CD14-positive monocyte (primary cell): Measurements from ENCODE around the gene SCAP. TPM values are rescaled to one million over a fixed set of nuclear protein-coding genes. Genes with fewer than 3 reads are reported as not detected.

Source experiments
- DNase-seq, 3 donors: peaks; one replicate each; pipeline ENCODE4 v3.0.0-alpha.2; 2011 to 2022
- H2AFZ ChIP-seq: 2 replicates; pipeline ENCODE4 v1.6.0; 2012; ENCODE audit warnings: mild to moderate bottlenecking, low read depth, low read length, inconsistent platforms; ENCODE audit not compliant: insufficient read depth, poor library complexity, severe bottlenecking
- H3K27ac ChIP-seq, 2 donors: 1 replicate in 1 of 2; 2 replicates in 1 of 2; pipeline ENCODE4 v1.5.1; 2012 to 2013; ENCODE audit warnings: low read length in 2 of 2, control low read depth in 1 of 2, inconsistent platforms in 1 of 2, low read depth in 1 of 2, mild to moderate bottlenecking in 1 of 2
- H3K27me3 ChIP-seq, 2 donors: one replicate each; pipeline versions ENCODE4 v1.6.0 to v1.6.1; 2011 to 2013; ENCODE audit warnings: low read length in 2 of 2; ENCODE audit not compliant: control insufficient read depth in 2 of 2, insufficient read depth in 2 of 2
- H3K36me3 ChIP-seq, 2 donors: replicated peaks in 1 of 2; 1 replicate in 1 of 2; 2 replicates in 1 of 2; pipeline versions ENCODE4 v1.5.1 to v1.6.1; 2012 to 2013; ENCODE audit warnings: low read length in 2 of 2, control low read depth in 1 of 2, inconsistent platforms in 1 of 2, mild to moderate bottlenecking in 1 of 2; ENCODE audit not compliant: insufficient read depth in 2 of 2, control insufficient read depth in 1 of 2
- H3K4me1 ChIP-seq, 2 donors: 1 replicate in 1 of 2; 2 replicates in 1 of 2; pipeline versions ENCODE4 v1.5.1 to v1.6.1; 2012 to 2013; ENCODE audit warnings: low read length in 2 of 2, control low read depth in 1 of 2, inconsistent platforms in 1 of 2, mild to moderate bottlenecking in 1 of 2, moderate library complexity in 1 of 2; ENCODE audit not compliant: insufficient read depth in 2 of 2, control insufficient read depth in 1 of 2
- H3K4me2 ChIP-seq: replicated peaks from 2 replicates; pipeline ENCODE3; 2012; ENCODE audit warnings: low read length, moderate library complexity, mild to moderate bottlenecking; ENCODE audit not compliant: poor library complexity, severe bottlenecking; ENCODE audit errors: extremely low read depth
- H3K4me3 ChIP-seq, 3 experiments: fragments of 200-600 bp in 1 of 3; sonication (generic) in 1 of 3; replicated peaks in 1 of 3; 1 replicate in 2 of 3; 2 replicates in 1 of 3; pipeline ENCODE4 v1.5.1; 2011 to 2013; ENCODE audit warnings: low read length in 3 of 3, mild to moderate bottlenecking in 3 of 3, control low read depth in 2 of 3, low read depth in 2 of 3, inconsistent platforms in 1 of 3, moderate library complexity in 1 of 3
- H3K79me2 ChIP-seq: 2 replicates; pipeline ENCODE4 v1.6.0; 2012; ENCODE audit warnings: mild to moderate bottlenecking, control low read depth, inconsistent platforms, low read length, moderate library complexity; ENCODE audit not compliant: insufficient read depth
- H3K9ac ChIP-seq: 2 replicates; pipeline ENCODE4 v1.6.0; 2017; ENCODE audit warnings: low read length, mild to moderate bottlenecking; ENCODE audit not compliant: insufficient read depth, poor library complexity, severe bottlenecking
- H3K9me3 ChIP-seq, 2 donors: replicated peaks in 1 of 2; 1 replicate in 1 of 2; 2 replicates in 1 of 2; pipeline versions ENCODE4 v1.5.1 to v1.6.1; 2012 to 2013; ENCODE audit warnings: low read length in 2 of 2, control low read depth in 1 of 2; ENCODE audit not compliant: control insufficient read depth in 1 of 2, insufficient read depth in 1 of 2
- H4K20me1 ChIP-seq: 2 replicates; pipeline ENCODE4 v1.6.0; 2012; ENCODE audit warnings: mild to moderate bottlenecking, low read length, control low read depth, moderate library complexity; ENCODE audit not compliant: insufficient read depth
- H3K27ac Mint-ChIP-seq, 7 donors: one replicate each; pipeline ENCODE4 v1.8.0; 2020; ENCODE audit warnings: mild to moderate bottlenecking in 7 of 7, mixed read lengths in 7 of 7, moderate library complexity in 6 of 7, inconsistent platforms in 2 of 7
- H3K27me3 Mint-ChIP-seq, 3 donors: one replicate each; pipeline ENCODE4 v1.8.0; 2021 to 2022; ENCODE audit warnings: low read depth in 3 of 3, mild to moderate bottlenecking in 3 of 3, mixed read lengths in 3 of 3, moderate library complexity in 3 of 3, inconsistent platforms in 1 of 3
- H3K36me3 Mint-ChIP-seq, 2 donors: one replicate each; pipeline ENCODE4 v1.8.0; 2020; ENCODE audit warnings: mixed read lengths in 2 of 2, inconsistent platforms in 1 of 2, mild to moderate bottlenecking in 1 of 2
- H3K4me1 Mint-ChIP-seq: one replicate; pipeline ENCODE4 v1.8.0; 2020; ENCODE audit warnings: mild to moderate bottlenecking, mixed read lengths
- H3K4me3 Mint-ChIP-seq, 2 donors: one replicate each; pipeline ENCODE4 v1.8.0; 2020; ENCODE audit warnings: mild to moderate bottlenecking in 2 of 2, mixed read lengths in 2 of 2, moderate library complexity in 1 of 2
- H3K9me3 Mint-ChIP-seq, 7 donors: one replicate each; pipeline ENCODE4 v1.8.0; 2020 to 2022; ENCODE audit warnings: mixed read lengths in 7 of 7, mild to moderate bottlenecking in 6 of 7, moderate library complexity in 6 of 7, inconsistent platforms in 2 of 7
- WGBS: methylation state at CpG from one replicate; pipeline ENCODE4 v1.1.5; 2013; ENCODE audit warnings: missing lambda C conversion rate; ENCODE audit not compliant: insufficient coverage; 5-methylcytosine and 5-hydroxymethylcytosine counted together
- intact Hi-C, 2 donors: fragments of 100-400 bp; cut with micrococcal nuclease; formaldehyde crosslinking; loops; one replicate each; pipeline versions ENCODE4 v1.15.0 to v1.15.1; 2023
- polyA plus RNA-seq, 3 donors: library from polyadenylated mRNA; depleted of rRNA in 1 of 3; unstranded in 2 of 3; stranded (reverse) in 1 of 3; fragments of 300-500 nt in 2 of 3; fragments of >200 nt in 1 of 3; fragmentation: Illumina TruSeq in 2 of 3; gene quantifications; 1 replicate in 2 of 3; 2 replicates in 1 of 3; pipeline ENCODE4 v1.2.3, GENCODE V29; 2012 to 2021
- TF ChIP-seq, protein P1 (sequence below): fragments of 200-600 bp; IDR thresholded peaks from one replicate; pipeline ENCODE4 v1.8.0; 2022; ENCODE audit warnings: antibody characterized with exemption, mild to moderate bottlenecking

SCAP gene
- polyA plus RNA-seq, 3 donors, result 26.3 to 27.8 (median 27.7) TPM

DNA sequence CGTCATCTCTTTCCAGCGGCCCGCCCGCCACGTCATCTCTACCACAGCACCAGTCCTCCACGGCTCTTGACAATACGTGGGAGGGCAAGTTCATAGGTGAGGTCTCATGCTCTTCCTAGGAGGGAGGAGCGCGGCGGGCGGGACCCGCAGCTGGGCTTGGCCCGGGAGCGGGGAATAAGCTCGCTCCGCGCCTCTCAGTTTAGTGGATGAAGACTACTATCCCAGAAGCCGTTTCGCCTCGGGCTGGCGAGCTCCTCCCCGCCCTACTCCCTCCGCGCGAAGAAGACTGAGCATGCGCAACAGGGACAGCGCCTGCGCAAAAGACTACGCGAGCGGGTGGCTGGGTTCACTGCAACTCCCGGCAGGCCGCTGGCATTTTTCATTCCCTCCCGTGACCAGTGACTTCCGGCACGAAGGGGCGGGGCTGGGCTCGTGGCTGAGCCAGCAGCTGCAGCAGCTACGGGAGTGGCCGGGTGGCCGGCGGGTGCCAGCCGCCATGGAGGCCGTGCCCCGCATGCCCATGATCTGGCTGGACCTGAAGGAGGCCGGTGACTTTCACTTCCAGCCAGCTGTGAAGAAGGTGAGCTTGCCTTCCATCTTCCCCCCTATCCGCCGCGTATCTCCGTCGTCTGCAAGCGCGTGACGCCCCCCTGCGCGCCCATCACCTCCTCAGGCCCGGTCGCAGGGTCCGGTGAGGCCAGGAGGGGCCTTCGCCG is 95.0 kb downstream of the SCAP start, which contains the start of gene PTPN23:
TSS of gene PTPN23 (plus strand) at position 421 of the 716 bp plus-strand sequence. CDS start at position 497, 76 bp downstream.
- Mint-ChIP-seq H3K4me3 (peak within 1 kb of the TSS; percentile 97 to 99), H3K27me3 (peaks cover 0 to 2% (median 0%) of the 10 kb centered on the region in 3 donors), H3K36me3 (peaks cover 8 to 15% of the 10 kb centered on the region in 2 donors), H3K27ac (peak within 1 kb of the TSS; percentile 98 to 100 (median 99)), H3K4me1 (peaks cover 57% of the 10 kb centered on the region), H3K9me3 (no peaks in the 10 kb centered on the region)
- Histone ChIP-seq H3K27ac (peak within 1 kb of the TSS; percentile 97 to 98), H2AFZ (peak within 1 kb of the TSS; percentile 88), H3K79me2 (peaks cover 70% of the 10 kb centered on the region), H3K4me2 (peak within 1 kb of the TSS; percentile 97), H3K9me3 (no peaks in the 10 kb centered on the region), H3K4me1 (peaks cover 46 to 51% of the 10 kb centered on the region in 2 donors), H3K27me3 (no peaks in the 10 kb centered on the region), H3K9ac (peak within 1 kb of the TSS; percentile 93), H3K36me3 (peaks cover 2 to 11% of the 10 kb centered on the region in 2 donors), H3K4me3 (peak within 1 kb of the TSS; percentile 92 to 99 (median 94)), H4K20me1 (peaks cover 45% of the 10 kb centered on the region)
- under 1% methylated on average over 55 of the region's 61 CpGs for WGBS
- peak; percentile 98 to 99 (median 98) for DNase-seq
- TF ChIP-seq, protein P1, sequence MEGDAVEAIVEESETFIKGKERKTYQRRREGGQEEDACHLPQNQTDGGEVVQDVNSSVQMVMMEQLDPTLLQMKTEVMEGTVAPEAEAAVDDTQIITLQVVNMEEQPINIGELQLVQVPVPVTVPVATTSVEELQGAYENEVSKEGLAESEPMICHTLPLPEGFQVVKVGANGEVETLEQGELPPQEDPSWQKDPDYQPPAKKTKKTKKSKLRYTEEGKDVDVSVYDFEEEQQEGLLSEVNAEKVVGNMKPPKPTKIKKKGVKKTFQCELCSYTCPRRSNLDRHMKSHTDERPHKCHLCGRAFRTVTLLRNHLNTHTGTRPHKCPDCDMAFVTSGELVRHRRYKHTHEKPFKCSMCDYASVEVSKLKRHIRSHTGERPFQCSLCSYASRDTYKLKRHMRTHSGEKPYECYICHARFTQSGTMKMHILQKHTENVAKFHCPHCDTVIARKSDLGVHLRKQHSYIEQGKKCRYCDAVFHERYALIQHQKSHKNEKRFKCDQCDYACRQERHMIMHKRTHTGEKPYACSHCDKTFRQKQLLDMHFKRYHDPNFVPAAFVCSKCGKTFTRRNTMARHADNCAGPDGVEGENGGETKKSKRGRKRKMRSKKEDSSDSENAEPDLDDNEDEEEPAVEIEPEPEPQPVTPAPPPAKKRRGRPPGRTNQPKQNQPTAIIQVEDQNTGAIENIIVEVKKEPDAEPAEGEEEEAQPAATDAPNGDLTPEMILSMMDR, result no peak
- intact Hi-C loops, result loop anchor here (2.0 to 10.0 kb wide), 2 partner anchors 96 to 98 kb away; partner anchors contain the start of genes KIF9 (in 2 of the 2) and KLHL18 (in 2 of the 2)

DNA sequence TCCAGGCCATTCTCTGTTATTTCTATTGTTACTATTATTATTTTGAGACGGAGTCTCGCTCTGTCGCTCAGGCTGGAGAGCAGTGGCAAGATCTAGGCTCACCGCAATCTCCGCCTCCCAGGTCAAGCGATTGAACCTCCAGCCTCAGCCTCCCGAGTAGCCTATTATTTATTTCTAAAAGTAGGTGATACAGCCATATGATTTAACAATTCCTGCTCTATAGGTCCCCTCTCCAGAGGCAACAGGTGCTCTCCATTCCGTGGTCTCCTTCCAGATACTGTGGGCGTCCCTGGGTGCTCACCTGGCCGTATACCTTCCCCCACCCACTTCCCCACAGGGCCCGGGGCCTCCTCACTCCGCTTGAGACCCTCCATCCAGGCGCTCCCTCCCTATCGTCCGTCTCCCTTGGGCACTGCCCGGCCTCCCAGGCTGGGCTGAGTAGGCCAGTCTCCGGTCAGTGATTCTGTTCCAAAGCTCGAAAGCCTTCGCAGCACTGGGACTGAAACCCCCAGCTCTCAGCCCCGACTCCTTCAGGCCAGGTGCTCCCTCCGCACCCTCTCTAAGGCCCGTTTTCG is 95.6 kb downstream of the SCAP start:
- Mint-ChIP-seq H3K27me3 (peaks cover 0 to 2% (median 0%) of the 10 kb centered on the region in 3 donors), H3K4me1 (peaks cover 56% of the 10 kb centered on the region), H3K4me3 (peak overlapping the region; percentile 97 to 99), H3K27ac (peak overlapping the region; percentile 98 to 100 (median 99)), H3K9me3 (no peaks in the 10 kb centered on the region), H3K36me3 (peaks cover 6 to 13% of the 10 kb centered on the region in 2 donors)
- 1% methylated on average over 16 of the region's 23 CpGs for WGBS
- Histone ChIP-seq H3K9ac (peak overlapping the region; percentile 93), H3K27me3 (no peaks in the 10 kb centered on the region), H3K79me2 (peaks cover 64% of the 10 kb centered on the region), H4K20me1 (peaks cover 38% of the 10 kb centered on the region), H3K4me2 (peak overlapping the region; percentile 97), H3K36me3 (peaks cover 0 to 5% of the 10 kb centered on the region in 2 donors), H2AFZ (peak overlapping the region; percentile 88), H3K9me3 (no peaks in the 10 kb centered on the region), H3K4me3 (peak overlapping the region; percentile 92 to 99 (median 94)), H3K4me1 (peaks cover 46 to 51% of the 10 kb centered on the region in 2 donors), H3K27ac (peak overlapping the region; percentile 97 to 98)
- intact Hi-C loops, result loop anchor here (2.0 to 10.0 kb wide), 2 partner anchors 95 to 97 kb away; partner anchors contain the start of genes KIF9 (in 2 of the 2) and KLHL18 (in 2 of the 2)
- DNase-seq, result no peak
- TF ChIP-seq, protein P1, result no peak
